HG03575 (cell line): ENCODE data around the gene WRAP73.

Experiments used
- ATAC-seq: cut with Tn5 transposase; IDR thresholded peaks from one replicate; pipeline ENCODE4 v1.9.1; 2021; ENCODE audit not compliant: unreplicated experiment, insufficient number of reproducible peaks, low FRiP score; ENCODE audit errors: extremely low read depth

The WRAP73 gene

GRCh38 chr1:3683197-3683596 is 33.3 kb upstream of the WRAP73 start:
- no peak for ATAC-seq

DNA sequence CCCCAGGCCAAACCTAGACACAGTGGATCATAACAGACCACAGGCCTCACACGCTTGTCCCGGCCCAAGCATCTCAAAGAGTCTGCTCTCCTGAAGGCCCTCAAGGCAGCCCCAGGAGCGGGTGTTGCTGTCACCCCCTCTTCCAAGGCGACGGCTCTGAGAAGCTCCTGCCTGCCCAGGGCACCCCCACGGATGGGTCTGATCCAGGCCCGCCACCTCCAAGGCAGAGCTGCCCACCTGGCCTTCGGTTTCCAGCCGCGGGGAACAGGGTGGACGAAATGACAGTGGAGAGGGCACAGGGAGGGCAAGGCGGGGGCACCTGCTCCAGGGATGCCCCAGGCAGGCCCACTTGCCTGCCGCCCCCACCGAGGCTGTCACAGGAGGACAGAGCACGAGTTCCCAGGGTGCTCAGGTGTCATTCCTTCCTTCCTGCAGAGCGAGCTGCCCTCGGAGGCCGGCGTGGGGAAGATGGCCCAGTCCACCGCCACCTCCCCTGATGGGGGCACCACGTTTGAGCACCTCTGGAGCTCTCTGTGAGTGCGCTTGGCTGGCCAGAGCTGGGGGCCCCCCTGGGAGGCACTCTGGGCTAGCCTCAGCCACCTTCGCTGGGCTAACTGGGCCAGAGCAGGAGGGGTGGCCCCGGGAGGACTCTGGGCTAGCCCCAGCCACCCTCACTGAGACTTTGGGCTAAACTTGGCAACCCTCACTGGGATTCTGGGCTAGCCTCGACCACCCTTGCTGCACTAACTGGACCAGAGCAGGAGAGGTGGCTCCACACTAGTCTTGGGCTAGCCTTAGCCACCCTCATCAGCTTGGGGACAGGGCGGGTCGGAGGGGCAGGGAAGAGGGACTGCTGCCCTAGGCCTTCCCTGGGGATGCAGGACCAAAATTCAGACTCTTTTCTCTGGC is 32.2 kb upstream of the WRAP73 start:
- ATAC-seq = no peak

DNA sequence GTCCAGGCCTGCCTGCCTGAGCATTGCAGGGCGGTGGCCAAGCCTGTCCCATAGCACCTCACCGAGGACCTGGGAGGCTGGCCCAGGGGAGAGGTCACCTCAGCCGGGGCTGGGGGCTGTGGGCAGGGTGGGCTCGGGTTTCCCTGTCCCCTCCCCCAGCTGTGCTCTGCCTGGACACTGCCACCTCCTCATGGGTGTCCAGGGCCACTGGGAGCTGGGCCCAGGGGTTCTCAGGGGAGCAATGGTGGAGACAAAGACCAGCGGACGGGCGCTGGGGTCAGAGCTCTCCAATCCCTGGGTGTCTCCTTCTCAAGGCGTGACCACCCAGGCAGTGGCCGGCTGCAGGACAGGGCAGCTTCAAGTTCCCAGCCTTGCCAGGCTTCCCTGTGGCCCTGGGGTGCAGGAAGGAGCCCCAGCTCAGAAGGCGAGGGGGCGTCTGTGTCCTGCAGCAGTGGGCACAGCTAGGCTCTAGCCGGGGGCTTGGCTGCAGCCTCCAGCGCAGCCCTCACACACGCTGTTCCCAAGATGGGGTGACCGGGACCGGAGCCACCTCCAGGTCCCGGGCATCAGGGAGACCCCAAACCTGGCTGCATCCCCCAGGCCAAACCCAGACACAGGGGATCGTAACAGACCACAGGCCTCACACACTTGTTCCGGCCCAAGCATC is 31.5 kb upstream of the WRAP73 start:
- ATAC-seq = no peak

DNA sequence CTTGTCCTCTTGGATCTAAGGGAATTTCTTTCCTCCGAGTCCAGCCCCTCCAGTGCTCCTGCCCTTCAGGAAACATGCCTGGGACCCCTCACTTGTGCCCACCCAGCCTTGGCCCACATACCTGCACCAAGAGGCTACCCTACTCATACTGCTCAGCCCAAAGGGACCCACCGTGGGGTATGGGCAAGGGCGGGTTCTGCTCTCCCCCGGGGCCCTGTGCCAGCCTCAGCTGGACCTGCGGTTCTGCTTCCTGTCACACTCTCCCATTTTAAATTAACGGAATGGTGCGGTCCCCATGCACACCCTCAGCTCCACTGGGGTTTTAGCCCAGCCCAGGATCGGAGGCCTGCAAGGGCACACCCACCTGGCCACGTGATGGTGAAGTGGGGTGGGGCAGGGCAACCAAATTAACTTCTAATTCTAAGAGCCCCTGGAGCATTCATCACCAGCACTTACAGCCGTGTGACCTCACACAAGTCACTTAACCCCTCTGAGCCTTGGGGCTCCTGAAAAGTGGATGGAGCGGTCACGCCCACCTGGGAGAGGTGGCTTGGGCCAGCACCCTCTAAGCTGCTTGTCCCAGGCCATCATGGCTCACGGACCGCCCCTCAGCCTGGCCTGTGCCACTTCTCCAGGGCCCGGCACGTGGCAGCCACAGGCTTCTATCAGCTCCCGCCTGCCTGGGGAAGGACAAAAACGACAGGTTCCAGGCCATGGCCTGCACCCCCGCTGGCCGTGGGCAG is 30.8 kb upstream of the WRAP73 start:
- ATAC-seq = no peak

DNA sequence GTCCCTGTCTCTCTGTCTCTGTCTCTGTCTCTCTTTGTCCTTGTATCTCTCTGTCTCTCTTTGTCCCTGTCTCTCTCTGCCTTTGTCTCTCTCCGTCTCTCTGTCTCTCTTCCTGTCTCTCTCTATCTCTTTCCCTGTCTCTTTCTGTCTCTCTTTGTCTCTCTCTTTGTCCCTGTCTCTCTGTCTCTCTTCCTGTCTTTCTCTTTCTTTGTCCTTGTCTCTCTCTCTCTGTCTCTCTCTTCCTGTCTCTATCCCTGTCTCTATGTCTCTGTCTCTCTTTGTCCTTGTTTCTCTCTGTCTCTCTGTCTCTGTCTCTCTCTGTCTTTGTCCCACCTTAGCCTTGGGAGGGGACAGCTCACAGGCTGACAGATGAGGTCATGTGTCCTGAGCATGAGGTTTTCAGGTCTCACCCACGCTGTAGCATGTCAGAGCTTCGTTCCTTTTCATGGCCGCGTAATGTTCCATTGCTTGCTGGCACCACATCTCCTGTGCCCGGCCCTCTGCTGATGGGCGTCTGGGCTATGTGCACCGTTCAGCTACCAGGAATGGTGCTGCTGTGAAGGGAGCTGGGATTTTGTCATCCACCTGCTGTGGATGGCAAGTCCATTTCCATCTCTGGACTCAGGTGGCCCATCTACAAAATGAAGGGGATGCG is 30.0 kb upstream of the WRAP73 start:
- no peak for ATAC-seq

DNA sequence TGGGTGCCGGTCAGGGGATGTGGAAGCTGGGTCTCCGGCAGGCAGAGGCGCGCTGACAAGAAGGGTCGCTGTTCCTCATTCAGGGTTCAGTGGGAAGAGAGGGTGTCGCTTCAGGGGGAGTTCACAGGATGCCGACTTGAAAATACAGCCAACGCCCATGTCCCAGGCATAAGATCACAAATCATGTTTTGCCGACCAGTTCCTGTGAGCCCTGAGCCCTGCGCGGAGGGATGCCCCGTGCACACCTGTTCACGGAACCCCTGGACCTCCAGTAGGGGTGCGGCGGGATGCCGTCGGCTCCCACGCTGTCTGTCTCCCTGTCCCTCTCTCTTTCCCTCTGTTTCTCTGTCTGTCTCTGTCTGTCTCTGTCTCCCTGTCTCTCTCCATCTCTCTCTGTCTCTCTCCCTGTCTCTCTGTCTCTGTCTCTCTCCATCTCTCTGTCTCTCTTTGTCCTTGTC is 29.2 kb upstream of the WRAP73 start:
- ATAC-seq = no peak

DNA sequence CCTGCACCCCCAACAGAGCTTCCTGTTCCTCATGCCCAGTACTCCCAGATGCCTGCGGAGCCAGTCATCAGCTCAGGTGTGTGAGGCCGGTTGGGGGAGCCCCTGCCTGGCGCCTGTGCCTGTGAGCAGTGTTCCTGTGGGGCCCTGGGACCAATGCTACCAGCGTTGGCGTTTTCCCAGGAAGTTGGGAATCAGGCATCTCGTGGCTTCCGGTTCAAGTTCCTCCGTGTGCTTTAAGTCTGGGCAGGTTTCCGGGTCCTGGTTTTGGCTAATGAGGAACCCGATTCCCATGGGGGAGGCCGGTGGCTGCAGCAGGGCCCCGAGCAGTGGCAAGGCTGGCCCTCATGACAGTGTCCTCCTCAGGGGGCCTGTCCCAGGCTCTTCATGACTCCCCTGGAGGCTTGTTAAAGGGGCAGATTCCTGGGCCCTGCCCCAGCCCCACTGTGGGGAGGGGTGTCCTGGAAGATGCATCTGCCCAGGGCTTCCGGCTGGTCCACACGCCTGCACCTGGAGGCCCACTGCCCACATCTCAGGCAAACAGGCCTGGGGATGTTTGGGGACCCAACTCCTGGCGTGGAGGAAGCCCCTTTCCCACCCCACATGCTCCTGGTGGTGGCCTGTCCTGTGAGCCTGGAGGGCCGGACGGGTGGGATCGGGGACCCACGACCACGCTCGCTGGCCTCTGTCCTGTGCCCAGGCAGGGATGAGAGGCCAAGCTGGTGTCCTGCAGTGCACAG is 28.6 kb upstream of the WRAP73 start:
- ATAC-seq = no peak

- ATAC-seq = peak; percentile 11
Measured at GRCh38 chr1:3677484-3677883, 27.6 kb upstream of the WRAP73 start.

DNA sequence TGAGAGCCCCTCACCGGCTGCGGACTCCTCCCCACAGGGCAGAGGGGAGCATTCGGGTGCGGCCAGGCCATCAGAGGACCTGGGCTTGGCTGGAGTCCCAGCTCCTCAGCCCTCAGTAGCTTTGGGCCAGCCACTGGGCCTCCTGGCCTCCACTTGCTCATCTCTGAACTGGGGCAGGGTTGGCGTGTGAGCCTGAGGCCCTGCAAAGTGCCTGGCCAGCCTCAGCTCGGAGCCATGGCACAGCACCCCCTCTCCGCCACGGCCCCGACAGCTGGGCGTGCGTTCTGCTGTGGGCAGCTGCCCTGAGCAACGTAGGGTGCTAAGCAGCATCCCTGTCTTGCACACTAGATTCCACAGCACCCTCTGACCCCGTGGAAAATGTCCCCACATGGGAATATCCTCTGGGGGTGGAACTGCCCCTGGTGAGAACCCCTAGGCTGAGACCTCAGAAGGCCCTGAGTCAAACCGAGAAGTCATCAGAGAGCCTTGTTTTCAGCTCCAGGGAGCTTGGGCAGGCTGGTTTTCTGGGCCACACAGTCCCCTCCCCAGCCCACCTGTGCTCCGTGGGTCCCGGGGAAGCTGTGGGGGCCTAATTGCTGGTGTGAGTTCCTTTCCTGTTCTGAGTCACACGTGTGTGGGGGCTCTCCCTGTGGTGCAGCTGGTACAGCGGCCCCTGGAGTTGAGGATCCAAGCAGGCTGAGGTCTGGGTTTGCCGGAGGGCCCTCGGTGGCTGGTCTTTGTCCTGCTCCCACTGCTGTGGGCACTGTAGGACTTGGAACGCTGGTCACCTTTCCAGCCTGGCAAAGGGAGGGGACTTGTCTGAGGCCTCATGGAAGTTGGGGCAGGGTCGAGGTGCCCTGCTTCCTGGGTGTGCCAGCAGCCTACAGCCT is 26.9 kb upstream of the WRAP73 start:
- peak; percentile 29 for ATAC-seq

DNA sequence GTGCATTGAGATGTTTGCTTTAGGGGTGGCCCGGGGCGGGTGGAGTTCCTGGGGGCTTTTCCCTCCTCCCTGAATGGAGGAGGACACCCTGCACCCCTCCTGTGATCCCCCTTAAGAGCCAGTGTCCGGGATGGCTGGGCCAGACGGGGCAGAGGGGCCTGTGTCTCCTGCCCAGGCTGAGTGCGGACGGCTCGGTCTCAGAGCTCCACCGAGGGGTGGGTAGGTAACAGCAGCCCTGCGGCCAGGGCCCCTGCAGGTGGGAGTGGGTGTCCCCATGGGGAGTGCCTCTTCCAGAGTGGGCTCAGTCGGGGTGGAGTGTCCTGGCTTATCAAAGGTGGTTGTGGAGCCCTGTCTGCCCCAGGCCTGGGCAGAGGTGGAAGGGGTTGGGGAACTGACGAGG is 25.5 kb upstream of the WRAP73 start:
- no peak for ATAC-seq

- ATAC-seq = no peak
Measured at GRCh38 chr1:3674100-3675094, 24.5 kb upstream of the WRAP73 start.

DNA sequence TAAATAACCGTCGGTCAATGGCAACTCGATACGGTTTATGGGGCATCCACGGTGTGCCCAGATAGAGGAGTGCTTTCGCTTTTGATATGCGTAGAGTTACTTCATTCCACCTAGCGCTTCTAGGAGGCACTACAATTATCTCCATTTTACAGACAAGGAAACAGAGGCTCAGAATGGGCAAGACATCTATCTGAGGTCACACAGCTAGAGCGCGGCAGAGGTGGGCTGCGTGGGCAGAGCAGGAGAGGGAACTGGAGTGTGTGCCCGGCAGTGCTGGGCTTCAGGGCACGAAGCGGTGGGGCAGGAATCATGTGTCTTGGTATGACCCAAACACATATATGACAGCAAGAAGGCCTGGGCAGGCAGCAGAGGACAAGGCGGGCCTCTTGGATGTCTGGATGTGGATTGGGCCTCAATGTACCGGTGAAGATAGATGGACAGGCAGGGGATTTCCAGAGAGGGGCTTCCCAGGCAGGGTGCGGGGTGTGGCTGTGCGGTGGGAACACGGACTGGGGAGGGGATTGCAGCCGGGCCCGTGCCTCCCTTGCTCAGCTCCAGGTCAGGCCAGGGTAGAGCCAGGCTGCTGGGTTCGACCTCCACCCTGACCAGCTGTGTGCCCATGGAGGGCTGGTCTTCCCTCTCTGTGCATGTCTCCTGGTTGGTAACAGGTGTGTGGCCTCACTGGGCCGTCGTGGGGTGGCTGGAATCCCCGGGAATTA is 23.6 kb upstream of the WRAP73 start:
- ATAC-seq = no peak

DNA sequence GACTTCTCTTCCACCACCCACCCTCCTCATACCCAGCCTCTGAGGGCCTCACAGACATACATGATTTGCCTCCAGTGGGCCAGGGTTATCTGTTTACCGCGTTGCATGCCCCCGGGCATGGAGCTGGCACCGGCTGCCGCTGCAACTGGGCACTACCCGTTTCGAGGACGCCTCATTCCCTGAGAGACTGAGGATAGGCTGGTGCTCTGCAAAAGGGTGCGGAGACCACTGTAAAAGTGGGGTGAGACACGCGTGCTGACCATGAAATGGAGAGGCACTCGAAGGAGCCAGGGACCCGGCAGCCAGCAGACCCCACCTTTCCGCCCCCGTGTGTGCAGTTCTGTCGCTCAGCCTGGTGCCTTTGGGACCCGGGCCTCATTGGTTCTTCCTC is 23.1 kb upstream of the WRAP73 start:
- no peak for ATAC-seq

DNA sequence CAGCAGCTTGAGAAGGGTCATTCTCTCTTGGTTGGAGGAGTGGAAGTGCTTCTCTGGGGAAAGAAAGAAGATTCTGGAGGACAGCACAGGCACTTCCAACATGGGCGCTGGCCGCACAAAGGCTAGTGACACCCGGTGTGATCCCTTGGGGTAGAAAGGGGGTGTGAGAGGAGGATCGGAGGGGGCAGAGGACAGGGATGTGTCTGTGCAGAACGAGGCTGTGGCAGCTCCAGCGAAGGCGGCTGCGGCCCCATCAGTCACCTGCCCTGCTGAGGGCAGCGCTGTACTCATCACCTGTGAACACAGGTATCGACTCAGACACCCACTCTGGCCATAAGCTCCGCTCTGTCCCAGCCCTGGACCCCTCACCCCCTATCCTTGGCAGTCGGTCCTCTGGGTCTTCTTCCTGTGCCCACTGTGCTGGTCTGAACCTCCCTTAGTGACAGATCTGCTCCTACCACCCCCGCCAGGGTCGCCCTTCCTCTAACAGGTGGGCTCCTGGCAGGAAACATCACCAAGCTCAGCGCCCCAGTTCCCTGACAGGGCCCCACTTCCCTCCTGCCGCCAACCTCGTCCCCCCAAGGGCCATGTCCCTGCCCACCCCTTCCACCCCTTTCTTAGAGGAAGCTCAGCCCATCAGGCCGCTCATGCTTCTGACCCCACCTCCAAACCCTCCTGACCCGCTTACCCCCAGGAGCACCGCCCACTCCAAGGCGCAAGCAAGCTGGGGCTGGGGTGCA is 22.5 kb upstream of the WRAP73 start:
- ATAC-seq = no peak

DNA sequence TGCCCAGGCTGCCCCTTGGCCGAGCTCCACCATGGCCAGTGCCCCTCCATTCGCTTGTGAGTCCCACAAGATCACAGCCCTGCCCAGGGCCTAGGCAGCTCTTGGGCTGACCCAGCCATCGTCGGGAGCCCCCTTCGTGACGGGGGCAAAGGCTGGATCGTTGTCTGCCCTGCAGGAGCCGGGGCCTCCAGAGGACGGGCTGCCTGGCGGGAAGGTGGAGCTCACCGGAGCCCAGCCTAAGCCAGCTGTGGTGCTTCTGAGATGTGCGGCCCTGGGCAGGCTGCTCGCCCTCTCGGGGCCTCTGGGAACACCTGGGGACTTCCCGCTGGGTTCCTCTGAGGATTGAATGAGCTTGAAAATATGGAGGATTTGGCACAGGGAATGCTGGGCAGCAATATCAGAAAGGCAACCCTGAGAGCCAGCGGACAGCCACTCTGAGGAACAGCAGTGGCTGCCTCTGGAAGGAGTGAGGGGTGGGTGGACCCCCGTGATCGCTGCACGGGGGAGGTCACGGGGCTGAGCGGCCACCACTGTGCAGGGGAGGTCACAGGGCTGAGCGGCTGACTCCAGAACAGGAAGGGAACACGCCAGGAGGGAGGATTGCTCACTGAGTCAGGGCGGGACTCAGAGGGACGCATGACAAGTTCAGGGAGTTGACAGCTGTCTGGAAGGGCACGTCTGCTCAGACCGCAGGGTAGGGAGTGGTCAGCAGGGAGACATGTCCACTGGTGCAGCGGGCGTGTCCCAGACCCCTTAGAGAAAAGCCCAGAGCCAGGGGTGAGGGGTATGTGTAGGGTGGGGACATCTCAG is 21.7 kb upstream of the WRAP73 start:
- ATAC-seq = no peak
